Mesenchymal stem cell (in vitro differentiated cells and primary cell): Measurements from ENCODE around the gene KCNK5.
A peak's percentile ranks its signal among the peaks of the same experiment; 100 is the strongest.

Source experiments
- DNase-seq: peaks from one replicate; pipeline ENCODE4 v3.0.0-alpha.2; 2013
- H2AFZ ChIP-seq: one replicate; pipeline ENCODE4 v1.6.1; 2013; ENCODE audit warnings: low read depth, mild to moderate bottlenecking, control low read depth, inconsistent platforms, low read length, moderate library complexity
- H2AK5ac ChIP-seq: 2 replicates; pipeline ENCODE4 v1.6.1; 2013; ENCODE audit warnings: low read length, moderate library complexity, mild to moderate bottlenecking, inconsistent platforms; ENCODE audit not compliant: severe bottlenecking
- H2BK120ac ChIP-seq: one replicate; pipeline ENCODE4 v1.6.1; 2013; ENCODE audit warnings: low read depth, mild to moderate bottlenecking, inconsistent platforms, low read length, moderate library complexity
- H2BK12ac ChIP-seq, 2 experiments: one replicate each; pipeline ENCODE4 v1.6.1; 2013; ENCODE audit warnings: inconsistent platforms in 2 of 2, low read length in 2 of 2, mild to moderate bottlenecking in 2 of 2, moderate library complexity in 2 of 2, control low read depth in 1 of 2
- H2BK15ac ChIP-seq: one replicate; pipeline ENCODE4 v1.6.1; 2013; ENCODE audit warnings: mild to moderate bottlenecking, low read depth, inconsistent platforms; ENCODE audit not compliant: poor library complexity, severe bottlenecking
- H2BK5ac ChIP-seq: 2 replicates; pipeline ENCODE4 v1.6.1; 2013; ENCODE audit warnings: low read depth, mild to moderate bottlenecking, low read length, control low read depth, inconsistent platforms; ENCODE audit not compliant: poor library complexity, severe bottlenecking
- H3K14ac ChIP-seq, 2 experiments: one replicate each; pipeline ENCODE4 v1.6.1; 2013; ENCODE audit warnings: inconsistent platforms in 2 of 2, low read length in 2 of 2, control low read depth in 1 of 2, mild to moderate bottlenecking in 1 of 2, moderate library complexity in 1 of 2
- H3K18ac ChIP-seq, 2 experiments: one replicate each; pipeline ENCODE4 v1.6.1; 2013; ENCODE audit warnings: inconsistent platforms in 2 of 2, low read length in 2 of 2, control low read depth in 1 of 2, low read depth in 1 of 2, mild to moderate bottlenecking in 1 of 2
- H3K23ac ChIP-seq, 2 experiments: one replicate each; pipeline ENCODE4 v1.6.1; 2013; ENCODE audit warnings: inconsistent platforms in 2 of 2, low read length in 2 of 2, mild to moderate bottlenecking in 2 of 2, moderate library complexity in 2 of 2, control low read depth in 1 of 2
- H3K27ac ChIP-seq: 2 replicates; pipeline ENCODE4 v1.5.1; 2013; ENCODE audit warnings: mild to moderate bottlenecking, moderate library complexity, low read length, control low read depth, inconsistent platforms; ENCODE audit not compliant: poor library complexity, severe bottlenecking
- H3K27me3 ChIP-seq, 2 experiments: 2 replicates each; pipeline versions ENCODE4 v1.6.1 to v1.7.0; 2013; ENCODE audit warnings: low read length in 2 of 2, mild to moderate bottlenecking in 2 of 2, moderate library complexity in 2 of 2, control low read depth in 1 of 2, inconsistent platforms in 1 of 2; ENCODE audit not compliant: control insufficient read depth in 1 of 2, insufficient read depth in 1 of 2
- H3K36me3 ChIP-seq, 2 experiments: 2 replicates each; pipeline versions ENCODE4 v1.6.1 to v1.7.0; 2013; ENCODE audit warnings: low read length in 2 of 2, control low read depth in 1 of 2, inconsistent platforms in 1 of 2, low read depth in 1 of 2, mild to moderate bottlenecking in 1 of 2; ENCODE audit not compliant: insufficient read depth in 2 of 2, control insufficient read depth in 1 of 2
- H3K4ac ChIP-seq, 2 experiments: one replicate each; pipeline ENCODE4 v1.6.1; 2013; ENCODE audit warnings: inconsistent platforms in 2 of 2, low read length in 2 of 2, mild to moderate bottlenecking in 2 of 2, moderate library complexity in 2 of 2, control low read depth in 1 of 2, low read depth in 1 of 2
- H3K4me1 ChIP-seq: 2 replicates; pipeline ENCODE4 v1.6.1; 2013; ENCODE audit warnings: low read depth, low read length, control low read depth; ENCODE audit not compliant: control insufficient read depth, insufficient read depth
- H3K4me2 ChIP-seq: 2 replicates; pipeline ENCODE4 v1.6.1; 2013; ENCODE audit warnings: low read length, mild to moderate bottlenecking, inconsistent platforms; ENCODE audit not compliant: poor library complexity, severe bottlenecking
- H3K4me3 ChIP-seq, 2 experiments: 2 replicates each; pipeline versions ENCODE4 v1.5.1 to v1.7.0; 2013; ENCODE audit warnings: low read length in 2 of 2, mild to moderate bottlenecking in 2 of 2, control low read depth in 1 of 2, low read depth in 1 of 2; ENCODE audit not compliant: insufficient read depth in 1 of 2
- H3K79me1 ChIP-seq: replicated peaks from 2 replicates; pipeline ENCODE4 v1.6.1; 2013; ENCODE audit warnings: mild to moderate bottlenecking, control low read depth, low read length, inconsistent platforms; ENCODE audit not compliant: poor library complexity, severe bottlenecking
- H3K9ac ChIP-seq: 2 replicates; pipeline ENCODE4 v1.7.0; 2013; ENCODE audit warnings: mild to moderate bottlenecking, low read length, moderate library complexity
- H3K9me3 ChIP-seq: 2 replicates; pipeline ENCODE4 v1.7.0; 2013; ENCODE audit warnings: mild to moderate bottlenecking, low read length; ENCODE audit not compliant: control insufficient read depth
- H4K8ac ChIP-seq: one replicate; pipeline ENCODE4 v1.6.1; 2013; ENCODE audit warnings: inconsistent platforms, mild to moderate bottlenecking, low read length, moderate library complexity
- H4K91ac ChIP-seq: one replicate; pipeline ENCODE4 v1.6.1; 2013; ENCODE audit warnings: mild to moderate bottlenecking, low read length, inconsistent platforms
- WGBS: methylation state at CpG from one replicate; pipeline ENCODE4 v1.1.7; 2013; ENCODE audit warnings: mixed read lengths; 5-methylcytosine and 5-hydroxymethylcytosine counted together

The KCNK5 gene

DNA sequence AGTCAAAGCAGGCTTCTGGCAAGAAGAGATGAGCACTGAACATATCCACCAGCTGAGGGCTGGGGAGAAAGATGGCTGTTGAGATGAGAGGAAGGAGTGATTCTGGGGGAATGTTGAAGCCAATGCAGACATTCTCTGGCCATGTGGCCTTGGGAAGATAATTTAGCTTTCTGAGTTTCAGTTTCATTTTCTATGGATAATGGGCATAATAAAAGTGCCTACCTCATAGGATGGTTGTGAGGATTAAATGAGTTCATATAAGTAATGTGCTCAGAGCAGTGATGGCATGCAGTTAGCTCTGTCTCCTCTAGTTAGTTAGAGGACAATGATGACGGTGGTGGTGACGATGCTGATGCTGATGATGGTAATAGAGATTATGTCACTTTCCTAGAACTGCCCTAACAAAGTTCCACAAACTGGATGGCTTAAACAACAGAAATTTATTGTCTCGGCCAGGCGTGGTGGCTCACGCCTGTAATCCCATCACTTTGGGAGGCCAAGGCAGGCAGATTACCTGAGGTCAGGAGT is 18.5 kb upstream of the KCNK5 start:
- H3K27me3 ChIP-seq: peaks cover 5 to 6% of the 10 kb centered on the region in 2 experiments
- no peaks in the 10 kb centered on the region for H3K79me1 ChIP-seq
- H2BK120ac ChIP-seq: no peak overlapping the region
- no peak overlapping the region for H3K4ac ChIP-seq
- no peak overlapping the region for H3K27ac ChIP-seq
- no peak overlapping the region for H3K23ac ChIP-seq
- no peak overlapping the region for H2BK12ac ChIP-seq
- no peaks in the 10 kb centered on the region for H3K9me3 ChIP-seq
- no peak overlapping the region for H3K18ac ChIP-seq
- DNase-seq: no peak
- no peak overlapping the region for H3K4me2 ChIP-seq
- no peak overlapping the region for H2AFZ ChIP-seq
- no peak overlapping the region for H3K4me3 ChIP-seq
- H4K91ac ChIP-seq: no peak overlapping the region
- H3K9ac ChIP-seq: no peak overlapping the region
- H3K4me1 ChIP-seq: peaks cover 2% of the 10 kb centered on the region
- no peaks in the 10 kb centered on the region for H3K36me3 ChIP-seq
- no peak overlapping the region for H4K8ac ChIP-seq
- no peak overlapping the region for H2AK5ac ChIP-seq
- H3K14ac ChIP-seq: no peak overlapping the region
- 90% methylated on average over 3 of the region's 5 CpGs for WGBS
- H2BK5ac ChIP-seq: no peak overlapping the region
- no peak overlapping the region for H2BK15ac ChIP-seq

- H3K4ac ChIP-seq: no peak overlapping the region
- H4K91ac ChIP-seq: no peak overlapping the region
- no peak overlapping the region for H4K8ac ChIP-seq
- H3K14ac ChIP-seq: no peak overlapping the region
- H3K4me1 ChIP-seq: no peaks in the 10 kb centered on the region
- no peak overlapping the region for H3K18ac ChIP-seq
- H2BK15ac ChIP-seq: no peak overlapping the region
- no peak overlapping the region for H2BK12ac ChIP-seq
- no peak overlapping the region for H2AK5ac ChIP-seq
- H3K27ac ChIP-seq: no peak overlapping the region
- no peak for DNase-seq
- peak overlapping the region; percentile 39 for H3K9ac ChIP-seq
- H3K4me2 ChIP-seq: no peak overlapping the region
- no peaks in the 10 kb centered on the region for H3K36me3 ChIP-seq
- no peaks in the 10 kb centered on the region for H3K27me3 ChIP-seq
- no peak overlapping the region for H3K23ac ChIP-seq
- 88% methylated on average over 9 of the region's 9 CpGs for WGBS
- no peak overlapping the region for H2AFZ ChIP-seq
- no peak overlapping the region for H2BK5ac ChIP-seq
- H3K79me1 ChIP-seq: no peaks in the 10 kb centered on the region
- H3K4me3 ChIP-seq: peak overlapping the region in 1 of 2 experiments; percentile 28
- H3K9me3 ChIP-seq: no peaks in the 10 kb centered on the region
- no peak overlapping the region for H2BK120ac ChIP-seq
Observed at GRCh38 chr6:39243809-39244208, 14.5 kb upstream of the KCNK5 start.

GRCh38 chr6:39240155-39240757 is 11.0 kb upstream of the KCNK5 start:
- Histone ChIP-seq H2BK12ac (no peak overlapping the region), H3K4me3 (no peak overlapping the region), H3K18ac (no peak overlapping the region), H3K4me2 (no peak overlapping the region), H3K9me3 (no peaks in the 10 kb centered on the region), H4K8ac (no peak overlapping the region), H2AFZ (no peak overlapping the region), H3K27me3 (no peaks in the 10 kb centered on the region), H3K14ac (no peak overlapping the region), H3K36me3 (no peaks in the 10 kb centered on the region), H2BK15ac (no peak overlapping the region), H2AK5ac (no peak overlapping the region), H4K91ac (no peak overlapping the region), H3K9ac (no peak overlapping the region), H3K23ac (no peak overlapping the region), H3K4me1 (no peaks in the 10 kb centered on the region), H2BK5ac (no peak overlapping the region), H3K27ac (no peak overlapping the region), H2BK120ac (no peak overlapping the region), H3K4ac (no peak overlapping the region), H3K79me1 (no peaks in the 10 kb centered on the region)
- WGBS: 91% methylated on average over 3 of the region's 3 CpGs
- DNase-seq: no peak

DNA sequence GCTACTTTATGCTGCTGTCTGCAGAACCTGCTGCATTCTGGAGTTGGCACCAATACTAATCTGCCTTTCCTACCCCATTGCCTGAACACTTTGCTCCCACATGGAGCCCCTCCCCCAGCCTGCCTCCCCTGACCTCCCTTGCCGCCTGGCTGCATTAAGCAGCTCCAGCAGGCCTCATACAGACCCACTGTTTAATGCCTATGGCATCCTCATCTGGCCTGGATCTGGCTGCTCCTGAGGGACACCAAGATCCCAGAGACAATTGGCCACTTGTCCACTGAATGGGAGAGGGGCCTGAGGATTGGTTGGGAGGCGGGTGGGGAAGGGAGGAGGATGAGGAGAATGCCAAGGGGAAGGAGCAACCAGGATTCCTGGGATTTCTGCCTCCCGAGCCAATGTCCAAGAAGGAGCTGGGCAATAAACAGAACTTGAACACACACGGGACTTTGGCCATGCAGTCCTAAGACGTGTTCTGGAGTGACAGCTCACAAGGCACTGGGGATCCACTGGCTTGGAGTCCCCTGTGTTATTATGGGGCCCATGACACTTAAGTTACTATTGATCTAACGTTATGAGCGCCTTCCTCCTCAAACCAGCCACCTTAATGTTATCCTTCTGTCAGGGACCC is 10.4 kb upstream of the KCNK5 start:
- H3K4ac ChIP-seq: no peak overlapping the region
- H3K9ac ChIP-seq: no peak overlapping the region
- no peak overlapping the region for H3K4me3 ChIP-seq
- DNase-seq: no peak
- H2BK120ac ChIP-seq: no peak overlapping the region
- no peaks in the 10 kb centered on the region for H3K4me1 ChIP-seq
- H3K27ac ChIP-seq: no peak overlapping the region
- no peak overlapping the region for H2BK5ac ChIP-seq
- H3K23ac ChIP-seq: no peak overlapping the region
- no peaks in the 10 kb centered on the region for H3K27me3 ChIP-seq
- no peak overlapping the region for H2BK12ac ChIP-seq
- peak overlapping the region; percentile 33 for H4K8ac ChIP-seq
- H3K9me3 ChIP-seq: no peaks in the 10 kb centered on the region
- no peaks in the 10 kb centered on the region for H3K79me1 ChIP-seq
- WGBS: 81% methylated on average over 6 of the region's 7 CpGs
- H3K18ac ChIP-seq: no peak overlapping the region
- peak overlapping the region; percentile 20 for H4K91ac ChIP-seq
- H2BK15ac ChIP-seq: no peak overlapping the region
- H2AK5ac ChIP-seq: no peak overlapping the region
- H3K36me3 ChIP-seq: no peaks in the 10 kb centered on the region
- no peak overlapping the region for H3K14ac ChIP-seq
- no peak overlapping the region for H3K4me2 ChIP-seq
- H2AFZ ChIP-seq: no peak overlapping the region
